KMS-11 (cell line): ENCODE results near the gene ZNF552.

ENCODE experiments used
- H2AFZ ChIP-seq: fragments of 200-600 bp; sonication (generic); 2 replicates; pipeline ENCODE4 v1.6.1; 2016; ENCODE audit warnings: antibody characterized with exemption, mixed run types, low read depth
- H3K27ac ChIP-seq: fragments of 200-600 bp; sonication (generic); 2 replicates; pipeline ENCODE4 v1.6.1; 2016; ENCODE audit warnings: mild to moderate bottlenecking, mixed run types
- H3K27me3 ChIP-seq: fragments of 200-600 bp; sonication (generic); 2 replicates; pipeline ENCODE4 v1.6.1; 2017; ENCODE audit warnings: mild to moderate bottlenecking, low read depth, mixed run types, moderate library complexity; ENCODE audit not compliant: insufficient read depth
- H3K36me3 ChIP-seq: fragments of 200-600 bp; sonication (generic); 2 replicates; pipeline ENCODE4 v1.6.1; 2017; ENCODE audit warnings: mild to moderate bottlenecking, mixed run types; ENCODE audit not compliant: insufficient read depth
- H3K4me1 ChIP-seq: fragments of 200-600 bp; sonication (generic); 2 replicates; pipeline ENCODE4 v1.6.1; 2016; ENCODE audit warnings: mild to moderate bottlenecking, low read depth, mixed run types; ENCODE audit not compliant: poor library complexity, severe bottlenecking
- H3K4me2 ChIP-seq: fragments of 200-600 bp; sonication (generic); 2 replicates; pipeline ENCODE4 v1.7.0; 2016; ENCODE audit warnings: mild to moderate bottlenecking, mixed run types
- H3K4me3 ChIP-seq: fragments of 200-600 bp; sonication (generic); IDR thresholded peaks from 2 replicates; pipeline ENCODE4 v1.6.1; 2017; ENCODE audit warnings: low read depth, low read length, mixed read lengths; ENCODE audit not compliant: insufficient read depth
- H3K79me2 ChIP-seq: fragments of 200-600 bp; sonication (generic); 2 replicates; pipeline ENCODE4 v1.6.1; 2016; ENCODE audit warnings: low read depth, mixed run types; ENCODE audit not compliant: insufficient read depth
- H3K9ac ChIP-seq: fragments of 200-600 bp; sonication (generic); 2 replicates; pipeline ENCODE4 v1.6.1; 2016; ENCODE audit warnings: mild to moderate bottlenecking, mixed run types
- H4K20me1 ChIP-seq: fragments of 200-600 bp; sonication (generic); 2 replicates; pipeline ENCODE4 v1.6.1; 2016; ENCODE audit warnings: mild to moderate bottlenecking, mixed run types; ENCODE audit not compliant: insufficient read depth
- CTCF ChIP-seq: fragments of 200-600 bp; sonication (generic); conservative IDR thresholded peaks from 2 replicates; pipeline ENCODE4 v1.6.1; 2017; ENCODE audit warnings: low read depth, mild to moderate bottlenecking, antibody characterized with exemption, low read length, moderate library complexity, mixed read lengths

The ZNF552 gene

DNA sequence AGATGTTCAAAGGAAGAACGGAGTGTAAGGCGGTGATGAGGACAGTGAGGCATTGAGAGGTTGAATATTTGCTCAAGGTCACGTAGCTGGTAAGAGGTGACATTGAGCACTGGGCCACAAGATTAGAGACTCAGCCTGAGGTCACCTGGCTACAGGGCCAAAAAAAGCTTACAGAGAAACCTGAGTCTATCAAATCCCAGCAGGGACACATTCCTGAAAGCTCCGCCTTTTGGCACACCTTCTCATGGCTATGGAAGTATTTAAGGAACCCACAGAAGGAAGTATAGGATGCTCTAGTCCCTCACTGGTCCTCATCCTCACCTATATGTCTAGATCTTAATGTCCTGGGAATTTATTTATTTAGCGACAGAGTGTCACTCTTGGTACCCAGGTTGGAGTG lies 27.8 kb downstream of the ZNF552 start:
- Histone ChIP-seq H3K4me1 (no peaks in the 10 kb centered on the region), H3K9ac (no peak overlapping the region), H4K20me1 (no peaks in the 10 kb centered on the region), H2AFZ (no peak overlapping the region), H3K36me3 (no peaks in the 10 kb centered on the region), H3K4me3 (no peak overlapping the region), H3K27ac (no peak overlapping the region), H3K4me2 (no peak overlapping the region), H3K27me3 (no peaks in the 10 kb centered on the region), H3K79me2 (no peaks in the 10 kb centered on the region; the same call in 1 of the 2 replicates)
- TF ChIP-seq CTCF = no peak

DNA sequence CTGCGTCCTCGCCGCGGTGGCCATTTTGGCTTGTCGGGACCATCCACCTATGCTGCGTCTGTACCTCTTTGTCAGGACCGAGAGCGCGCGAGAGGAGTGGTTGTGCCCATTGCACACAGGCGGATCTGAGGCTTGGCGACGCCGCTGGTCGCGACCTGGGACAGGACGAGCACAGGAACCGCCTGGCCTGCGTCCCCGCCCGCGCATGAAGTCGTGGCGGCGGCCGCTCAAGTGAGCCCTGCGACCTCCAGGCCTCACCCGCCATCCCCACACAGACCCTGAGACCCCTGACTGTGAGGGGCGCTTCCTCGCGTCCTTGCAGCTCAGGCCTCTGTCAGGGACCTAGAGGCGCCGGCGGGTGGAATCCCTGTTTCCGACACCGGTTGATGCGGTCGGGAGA lies 28.4 kb downstream of the ZNF552 start:
- H3K9ac ChIP-seq = no peak overlapping the region
- no peak overlapping the region for H3K4me2 ChIP-seq
- TF ChIP-seq CTCF = no peak
- no peaks in the 10 kb centered on the region; the same call in 1 of the 2 replicates for H3K79me2 ChIP-seq
- H3K27me3 ChIP-seq = no peaks in the 10 kb centered on the region
- no peak overlapping the region for H3K4me3 ChIP-seq
- H3K4me1 ChIP-seq = no peaks in the 10 kb centered on the region
- no peak overlapping the region for H2AFZ ChIP-seq
- H3K36me3 ChIP-seq = no peaks in the 10 kb centered on the region
- H3K27ac ChIP-seq = no peak overlapping the region
- no peaks in the 10 kb centered on the region for H4K20me1 ChIP-seq

DNA sequence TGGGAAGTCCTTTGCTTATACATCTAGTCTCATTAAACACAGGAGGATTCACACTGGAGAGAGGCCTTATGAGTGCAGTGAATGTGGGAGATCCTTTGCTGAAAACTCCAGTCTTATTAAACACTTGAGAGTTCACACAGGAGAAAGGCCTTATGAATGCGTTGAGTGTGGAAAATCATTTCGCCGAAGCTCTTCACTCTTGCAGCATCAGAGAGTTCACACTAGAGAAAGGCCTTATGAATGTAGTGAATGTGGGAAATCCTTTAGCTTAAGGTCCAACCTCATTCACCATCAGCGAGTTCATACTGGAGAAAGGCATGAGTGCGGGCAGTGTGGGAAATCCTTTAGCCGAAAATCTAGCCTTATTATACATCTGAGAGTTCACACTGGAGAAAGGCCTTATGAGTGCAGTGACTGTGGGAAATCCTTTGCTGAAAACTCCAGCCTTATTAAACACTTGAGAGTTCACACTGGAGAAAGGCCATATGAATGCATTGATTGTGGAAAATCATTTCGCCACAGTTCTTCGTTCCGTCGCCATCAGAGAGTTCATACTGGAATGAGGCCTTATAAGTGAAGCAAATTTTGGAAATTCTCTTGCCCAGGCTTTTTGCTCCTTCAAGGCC lies 35.4 kb downstream of the ZNF552 start:
- H3K36me3 ChIP-seq = peaks cover 24% of the 10 kb centered on the region; the same call in 1 of the 2 replicates
- peaks cover 27% of the 10 kb centered on the region; the same call in 1 of the 2 replicates for H3K79me2 ChIP-seq
- H3K4me1 ChIP-seq = peaks cover 16% of the 10 kb centered on the region
- no peaks in the 10 kb centered on the region for H4K20me1 ChIP-seq
- no peaks in the 10 kb centered on the region for H3K27me3 ChIP-seq
- no peak overlapping the region for H3K4me2 ChIP-seq
- no peak overlapping the region for H3K9ac ChIP-seq
- no peak for TF ChIP-seq CTCF
- H3K4me3 ChIP-seq = no peak overlapping the region
- H3K27ac ChIP-seq = no peak overlapping the region
- no peak overlapping the region for H2AFZ ChIP-seq

GRCh38 chr19:57778336-57778735 lies 36.4 kb downstream of the ZNF552 start:
- TF ChIP-seq CTCF = no peak
- peaks cover 36% of the 10 kb centered on the region; the same call in 1 of the 2 replicates for H3K79me2 ChIP-seq
- H4K20me1 ChIP-seq = no peaks in the 10 kb centered on the region
- no peak overlapping the region for H3K9ac ChIP-seq
- peaks cover 24% of the 10 kb centered on the region; the same call in 1 of the 2 replicates for H3K36me3 ChIP-seq
- H3K4me3 ChIP-seq = no peak overlapping the region
- H3K27ac ChIP-seq = no peak overlapping the region
- no peaks in the 10 kb centered on the region for H3K27me3 ChIP-seq
- H2AFZ ChIP-seq = no peak overlapping the region
- peaks cover 16% of the 10 kb centered on the region for H3K4me1 ChIP-seq
- H3K4me2 ChIP-seq = no peak overlapping the region
